Transverse colon (tissue), 4 donors: ENCODE results near the gene RPA3. TPM values are rescaled to one million over a fixed set of nuclear protein-coding genes. Genes with fewer than 3 reads are reported as not detected.

ENCODE experiments used
- DNase-seq: peaks from one replicate; pipeline ENCODE4 v3.0.0-alpha.2; 2019
- H3K27ac ChIP-seq, 4 donors: fragments of 200-600 bp; sonication (generic); 2 replicates each; pipeline ENCODE4 v1.5.1; 2016 to 2018; ENCODE audit warnings: inconsistent platforms in 4 of 4
- H3K27me3 ChIP-seq: fragments of 200-600 bp; sonication (generic); 2 replicates; pipeline ENCODE4 v1.5.1; 2017; ENCODE audit warnings: inconsistent platforms
- H3K36me3 ChIP-seq, 4 donors: fragments of 200-600 bp; sonication (generic); 2 replicates each; pipeline ENCODE4 v1.5.1; 2017 to 2019; ENCODE audit warnings: inconsistent platforms in 4 of 4
- H3K4me1 ChIP-seq, 4 donors: fragments of 200-600 bp; sonication (generic); 2 replicates each; pipeline ENCODE4 v1.5.1; 2017 to 2020; ENCODE audit warnings: inconsistent platforms in 4 of 4
- H3K4me3 ChIP-seq, 4 donors: fragments of 200-600 bp; sonication (generic); 1 replicate in 1 of 4; 2 replicates in 3 of 4; pipeline versions ENCODE4 v1.5.1 to v1.6.1; 2017 to 2019; ENCODE audit warnings: inconsistent platforms in 4 of 4
- H3K9me3 ChIP-seq, 2 donors: fragments of 200-600 bp; sonication (generic); 2 replicates each; pipeline ENCODE4 v1.5.1; 2017 to 2019; ENCODE audit warnings: inconsistent platforms in 2 of 2
- EP300 ChIP-seq: sonication (generic); formaldehyde crosslinking; IDR thresholded peaks from one replicate; pipeline ENCODE4 v1.6.1; 2017; ENCODE audit warnings: antibody characterized with exemption, low read depth
- POLR2A ChIP-seq: fragments of 450-650 bp; IDR thresholded peaks from one replicate; pipeline ENCODE4 v1.6.1; 2016; ENCODE audit warnings: antibody characterized with exemption, mild to moderate bottlenecking, moderate library complexity
- POLR2AphosphoS5 ChIP-seq, 3 donors: sonication (generic); formaldehyde crosslinking; IDR thresholded peaks; one replicate each; pipeline ENCODE4 v1.6.1; 2016; ENCODE audit warnings: antibody characterized with exemption in 3 of 3
- WGBS, 2 donors: methylation state at CpG; one replicate each; pipeline ENCODE4 v1.1.5; 2018; ENCODE audit warnings: low coverage in 1 of 2; 5-methylcytosine and 5-hydroxymethylcytosine counted together
- in situ Hi-C, 4 donors: fragments of 200-750 bp; cut with MboI; loops; one replicate each; pipeline versions ENCODE4 v1.15.0 to v1.15.1; 2017; ENCODE audit warnings: low sequenced_read_pairs in 3 of 4, low pct_ligation_motif_present in 1 of 4, low pct_unique_long_range_greater_than_20kb in 1 of 4
- intact Hi-C: fragments of 100-400 bp; cut with DNase I; formaldehyde crosslinking; loops from one replicate; pipeline ENCODE4 v1.15.1; 2023; ENCODE audit warnings: low total_unique reads
- total RNA-seq, 4 donors: library from RNA; depleted of rRNA; stranded (reverse); fragments of >200 nt; gene quantifications; one replicate each; pipeline ENCODE4 v1.1.0, GENCODE V29; 2016
- TF ChIP-seq, protein P1 (sequence below), 5 experiments: fragments of 200-600 bp in 3 of 5; fragments of 450-650 bp in 2 of 5; sonication (generic) in 3 of 5; IDR thresholded peaks; 1 replicate in 2 of 5; 2 replicates in 3 of 5; pipeline ENCODE4 v1.5.1; 2016 to 2017; ENCODE audit warnings: antibody characterized with exemption in 5 of 5, inconsistent platforms in 3 of 5, mild to moderate bottlenecking in 2 of 5, moderate library complexity in 1 of 5

Gene RPA3
- total RNA-seq, 4 donors from 2014 or later: 1.4 to 24.6 (median 7.6) TPM

DNA sequence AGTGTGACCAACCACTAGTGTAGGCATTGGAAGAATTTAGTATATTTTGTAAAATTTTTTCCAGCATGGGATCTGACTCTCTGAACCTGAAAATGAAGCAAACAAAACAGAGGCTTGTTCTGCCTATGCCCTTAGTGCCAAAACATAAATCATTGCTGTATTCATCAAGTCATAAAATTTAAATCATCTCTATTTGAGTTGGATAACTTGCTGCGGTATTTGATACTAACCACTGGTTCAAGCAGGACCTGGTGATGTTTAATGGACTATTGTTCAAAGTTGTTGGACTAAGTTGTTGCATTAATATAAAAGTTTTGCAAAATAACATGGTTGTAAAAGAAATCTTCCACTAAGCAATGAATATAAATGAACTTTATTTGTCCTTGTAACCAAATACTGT, 19.8 kb upstream of the RPA3 start:
- intact Hi-C loops: no loop called here
- H3K4me1 ChIP-seq: peaks cover 0 to 28% (median 5%) of the 10 kb centered on the region in 4 donors
- DNase-seq: no peak
- no peaks in the 10 kb centered on the region for H3K36me3 ChIP-seq
- H3K9me3 ChIP-seq: no peaks in the 10 kb centered on the region
- in situ Hi-C loops: no loop called here
- no peak overlapping the region for H3K27ac ChIP-seq
- TF ChIP-seq POLR2AphosphoS5 (IDR thresholded peaks at IDR 0.05) (no peak), POLR2A (no peak), EP300 (no peak)
- TF ChIP-seq, protein P1, sequence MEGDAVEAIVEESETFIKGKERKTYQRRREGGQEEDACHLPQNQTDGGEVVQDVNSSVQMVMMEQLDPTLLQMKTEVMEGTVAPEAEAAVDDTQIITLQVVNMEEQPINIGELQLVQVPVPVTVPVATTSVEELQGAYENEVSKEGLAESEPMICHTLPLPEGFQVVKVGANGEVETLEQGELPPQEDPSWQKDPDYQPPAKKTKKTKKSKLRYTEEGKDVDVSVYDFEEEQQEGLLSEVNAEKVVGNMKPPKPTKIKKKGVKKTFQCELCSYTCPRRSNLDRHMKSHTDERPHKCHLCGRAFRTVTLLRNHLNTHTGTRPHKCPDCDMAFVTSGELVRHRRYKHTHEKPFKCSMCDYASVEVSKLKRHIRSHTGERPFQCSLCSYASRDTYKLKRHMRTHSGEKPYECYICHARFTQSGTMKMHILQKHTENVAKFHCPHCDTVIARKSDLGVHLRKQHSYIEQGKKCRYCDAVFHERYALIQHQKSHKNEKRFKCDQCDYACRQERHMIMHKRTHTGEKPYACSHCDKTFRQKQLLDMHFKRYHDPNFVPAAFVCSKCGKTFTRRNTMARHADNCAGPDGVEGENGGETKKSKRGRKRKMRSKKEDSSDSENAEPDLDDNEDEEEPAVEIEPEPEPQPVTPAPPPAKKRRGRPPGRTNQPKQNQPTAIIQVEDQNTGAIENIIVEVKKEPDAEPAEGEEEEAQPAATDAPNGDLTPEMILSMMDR (IDR thresholded peaks at IDR 0.05): no peak
- 54 to 55% methylated on average over 1 of the region's 1 CpG for WGBS, 2 donors
- H3K4me3 ChIP-seq: no peak overlapping the region
- no peaks in the 10 kb centered on the region for H3K27me3 ChIP-seq

DNA sequence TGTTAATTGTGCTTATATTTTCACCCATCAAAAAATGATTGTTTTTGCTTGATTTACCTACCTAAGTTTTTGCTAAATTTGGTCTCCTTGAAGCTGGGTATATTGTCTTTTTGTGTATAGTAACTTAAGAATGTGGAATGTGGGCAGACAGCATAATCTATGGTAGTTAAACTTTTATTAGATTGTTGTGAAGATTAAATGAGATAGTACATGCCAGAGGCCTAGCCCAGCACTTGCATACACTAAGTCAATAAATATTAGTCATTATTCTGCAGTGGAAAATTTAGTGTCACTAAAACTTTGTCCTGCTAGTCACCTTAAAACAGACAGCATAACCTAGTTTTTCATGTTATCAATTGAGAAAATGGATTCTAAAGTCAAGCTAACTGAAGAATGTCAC, 19.3 kb upstream of the RPA3 start:
- Histone ChIP-seq H3K27me3 (no peaks in the 10 kb centered on the region), H3K27ac (no peak overlapping the region), H3K9me3 (no peaks in the 10 kb centered on the region), H3K4me1 (peaks cover 0 to 33% (median 5%) of the 10 kb centered on the region in 4 donors), H3K4me3 (no peak overlapping the region), H3K36me3 (no peaks in the 10 kb centered on the region)
- TF ChIP-seq EP300 (no peak), POLR2AphosphoS5 (IDR thresholded peaks at IDR 0.05) (no peak), POLR2A (no peak)
- TF ChIP-seq, protein P1 (IDR thresholded peaks at IDR 0.05): no peak
- in situ Hi-C loops (no loop called here), intact Hi-C loops (no loop called here)
- DNase-seq: no peak

DNA sequence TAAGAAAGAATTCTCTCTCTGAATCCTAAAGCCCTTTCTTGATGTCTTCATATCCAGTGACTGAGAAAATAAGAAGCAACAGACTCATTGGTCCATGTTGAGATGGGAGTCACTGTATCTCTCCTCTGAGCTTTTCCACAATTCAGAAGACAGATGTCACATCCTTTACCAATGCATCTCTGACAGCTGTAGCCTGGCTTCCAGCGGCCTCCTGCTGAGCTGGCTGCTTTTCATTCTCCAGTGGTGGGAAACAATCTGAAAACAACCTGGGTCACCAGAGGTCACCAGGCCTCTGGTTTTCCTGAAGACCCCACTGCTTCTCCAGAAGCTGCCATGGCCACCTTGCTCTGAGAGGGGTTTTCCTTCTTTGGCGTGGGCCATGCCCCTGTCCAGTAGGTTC, 18.3 kb upstream of the RPA3 start:
- Histone ChIP-seq H3K27me3 (no peaks in the 10 kb centered on the region), H3K4me1 (peaks cover 0 to 43% (median 7%) of the 10 kb centered on the region in 4 donors), H3K36me3 (no peaks in the 10 kb centered on the region), H3K4me3 (no peak overlapping the region), H3K27ac (no peak overlapping the region), H3K9me3 (no peaks in the 10 kb centered on the region)
- DNase-seq: no peak
- WGBS, 2 donors: 80 to 100% methylated on average over 1 to 2 of the region's 2 CpGs
- intact Hi-C loops: no loop called here
- in situ Hi-C loops: no loop called here
- TF ChIP-seq POLR2A (no peak), POLR2AphosphoS5 (IDR thresholded peaks at IDR 0.05) (no peak), EP300 (no peak)
- TF ChIP-seq, protein P1 (IDR thresholded peaks at IDR 0.05): no peak

DNA sequence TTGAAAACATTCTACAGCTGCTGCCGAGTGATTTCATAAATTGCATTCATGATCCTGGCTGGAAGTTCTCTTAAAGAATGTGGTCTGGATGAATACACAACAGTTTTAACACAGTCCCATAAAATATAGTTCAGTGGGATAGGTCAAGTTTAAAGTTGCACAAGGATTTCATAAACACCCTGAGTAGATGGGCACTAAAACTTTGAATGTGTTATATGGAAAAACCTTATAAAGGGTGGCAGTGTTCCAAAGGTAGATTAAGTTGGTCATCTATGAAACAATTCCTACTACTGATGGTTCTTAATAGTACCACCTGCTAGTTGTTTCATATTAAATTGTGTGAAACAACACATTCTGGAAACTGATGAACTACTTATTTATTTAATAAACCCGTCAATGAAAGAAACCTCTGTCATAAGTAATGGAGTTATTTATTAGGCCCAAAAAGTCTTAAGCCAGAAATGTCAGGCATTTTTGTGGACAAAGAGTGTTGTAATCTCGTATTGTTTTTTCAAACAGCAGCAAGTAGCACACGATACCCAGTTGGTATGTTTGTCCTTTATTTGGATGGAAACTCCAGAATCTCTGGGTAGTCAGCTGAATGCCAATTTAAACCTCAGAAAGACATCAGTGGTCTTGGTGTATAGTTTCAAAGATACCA, 14.3 kb upstream of the RPA3 start:
- DNase-seq: no peak
- H3K27me3 ChIP-seq: no peaks in the 10 kb centered on the region
- H3K4me3 ChIP-seq: no peak overlapping the region
- no peaks in the 10 kb centered on the region for H3K9me3 ChIP-seq
- 57 to 66% methylated on average over 4 of the region's 4 CpGs for WGBS, 2 donors
- H3K4me1 ChIP-seq: peaks cover under 1 to 22% (median 5%) of the 10 kb centered on the region in 4 donors
- in situ Hi-C loops (no loop called here), intact Hi-C loops (no loop called here)
- no peak for TF ChIP-seq POLR2AphosphoS5 (IDR thresholded peaks at IDR 0.05)
- no peak for TF ChIP-seq EP300
- no peak for TF ChIP-seq POLR2A
- TF ChIP-seq, protein P1 (IDR thresholded peaks at IDR 0.05): no peak
- no peaks in the 10 kb centered on the region for H3K36me3 ChIP-seq
- peak overlapping the region in 2 of 4 donors; percentile 12 to 13 for H3K27ac ChIP-seq
